HK-2 (cell line): ENCODE results near the gene USP34.
"Not testable (repeated sequence)": the region's sequence is repeated elsewhere in the genome, so short reads cannot be mapped to it uniquely, and the experiment has no call there.

ENCODE experiments used
- DNase-seq: peaks from one replicate; pipeline ENCODE4 v3.0.0-alpha.2; 2018; ENCODE audit not compliant: unreplicated experiment

Gene USP34

DNA sequence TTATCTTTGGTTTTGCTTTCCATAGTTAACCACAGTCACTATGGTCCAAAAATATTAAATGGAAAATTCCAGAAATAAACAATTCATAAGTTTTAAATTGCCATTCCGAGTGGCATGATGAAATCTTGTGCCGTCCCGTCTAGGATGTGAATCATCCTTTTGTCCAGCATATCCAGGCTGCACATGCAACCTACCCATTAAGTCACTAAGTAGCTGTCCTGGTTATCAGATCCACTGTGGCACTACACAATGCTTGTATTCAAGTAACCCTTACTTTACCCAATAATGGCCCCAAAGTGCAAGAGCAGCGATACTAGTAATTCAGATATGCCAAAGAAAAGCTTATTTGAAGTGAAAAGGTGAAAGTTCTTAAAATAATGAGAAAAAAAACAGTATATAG, 10.7 kb downstream of the USP34 start:
- no peak for DNase-seq

DNA sequence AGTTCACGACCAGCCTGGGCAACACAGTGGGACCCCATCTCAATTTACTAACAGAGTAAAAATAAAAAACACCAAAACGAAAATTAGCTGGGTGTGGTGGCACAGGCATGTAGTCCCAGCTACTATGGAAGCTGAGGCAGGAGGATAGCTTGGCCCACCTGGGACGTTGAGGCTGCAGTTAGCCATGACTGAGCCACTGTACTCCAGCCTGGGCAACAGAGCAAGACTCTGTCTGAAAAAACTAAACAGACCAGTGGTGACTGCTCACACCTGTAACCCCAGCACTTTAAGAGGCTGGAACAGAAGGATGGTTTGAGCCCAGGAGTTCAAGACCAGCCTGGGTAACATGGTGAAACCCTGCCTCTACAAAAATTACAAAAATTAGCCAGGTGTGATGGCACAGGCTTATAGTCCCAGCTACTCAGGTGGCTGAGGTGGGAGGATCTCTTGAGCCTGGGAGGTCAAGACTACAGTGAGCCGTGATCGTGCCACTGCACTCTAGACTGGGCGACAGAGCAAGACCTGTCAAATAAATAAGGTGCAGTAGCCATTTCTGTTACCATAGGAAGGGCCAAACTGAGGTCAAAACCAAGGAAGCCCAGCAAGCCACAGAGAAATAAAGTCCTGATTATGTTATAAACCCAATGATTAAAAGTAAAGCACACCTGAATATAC, 14.0 kb downstream of the USP34 start:
- DNase-seq: no peak

DNA sequence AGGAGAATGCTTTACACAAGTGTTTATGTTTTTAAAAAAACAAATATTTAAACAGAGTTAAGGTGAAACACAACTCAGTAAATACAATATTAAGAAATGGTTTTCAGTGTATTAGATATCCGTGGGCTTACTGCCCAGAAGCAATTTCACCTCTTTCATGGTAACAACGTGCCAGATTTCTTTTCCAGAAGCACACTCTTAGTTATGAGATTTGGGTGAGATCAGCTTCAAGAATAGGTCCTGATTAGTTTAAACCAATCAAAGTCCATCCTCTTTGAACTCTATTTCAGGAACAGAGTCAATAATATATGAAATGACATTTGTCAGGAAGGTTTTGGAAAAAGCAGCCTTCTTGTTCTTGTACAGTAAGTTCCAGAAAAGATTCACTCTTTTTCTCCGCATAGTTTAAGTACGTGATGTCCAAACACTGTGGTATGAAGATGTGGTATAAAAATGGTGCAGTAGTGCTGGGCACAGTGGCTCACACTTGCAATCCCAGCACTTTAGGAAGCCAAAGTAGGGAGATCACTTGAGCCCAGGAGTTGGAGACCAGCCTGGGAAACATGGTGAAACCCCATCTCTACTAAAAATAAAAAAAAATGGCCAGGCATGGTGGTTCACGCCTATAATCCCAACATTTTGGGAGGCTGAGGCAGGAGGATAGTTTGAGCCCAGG, 14.7 kb downstream of the USP34 start:
- DNase-seq: no peak

DNA sequence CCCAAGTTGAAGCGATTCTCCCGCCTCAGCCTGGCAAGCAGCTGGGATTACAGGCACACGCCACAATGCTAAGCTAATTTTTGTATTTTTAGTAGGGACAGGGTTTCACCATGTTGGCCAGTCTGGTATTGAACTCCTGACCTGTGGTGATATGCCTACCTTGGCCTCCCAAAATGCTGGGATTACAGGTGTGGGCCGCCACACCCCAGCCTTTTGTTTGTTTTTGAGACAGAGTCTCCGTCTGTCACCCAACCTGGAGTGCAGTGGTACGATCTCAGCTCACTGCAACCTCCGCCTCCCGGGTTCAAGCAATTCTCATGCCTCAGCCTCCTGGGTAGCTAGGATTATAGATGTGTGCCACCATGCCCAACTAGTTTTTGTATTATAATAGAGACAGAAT, 15.9 kb downstream of the USP34 start:
- not testable (repeated sequence) for DNase-seq

DNA sequence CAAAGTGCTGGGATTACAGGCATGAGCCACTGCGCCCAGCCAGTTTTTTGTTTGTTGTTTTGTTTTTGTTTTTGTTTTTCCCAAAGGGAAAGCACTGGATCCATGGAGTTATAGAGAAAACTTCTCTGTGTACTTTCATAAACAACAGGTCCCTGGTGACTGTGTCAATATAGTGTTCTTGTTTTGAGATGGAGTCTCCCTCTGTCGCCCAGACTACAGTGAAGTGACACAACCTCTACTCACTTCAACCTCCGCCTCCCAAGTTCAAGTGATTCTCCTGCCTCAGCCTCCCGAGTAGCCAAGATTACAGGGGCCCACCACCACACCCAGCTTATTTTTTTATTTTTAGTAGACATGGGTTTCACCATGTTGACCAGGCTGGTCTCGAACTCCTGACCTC, 16.5 kb downstream of the USP34 start:
- DNase-seq: no peak

DNA sequence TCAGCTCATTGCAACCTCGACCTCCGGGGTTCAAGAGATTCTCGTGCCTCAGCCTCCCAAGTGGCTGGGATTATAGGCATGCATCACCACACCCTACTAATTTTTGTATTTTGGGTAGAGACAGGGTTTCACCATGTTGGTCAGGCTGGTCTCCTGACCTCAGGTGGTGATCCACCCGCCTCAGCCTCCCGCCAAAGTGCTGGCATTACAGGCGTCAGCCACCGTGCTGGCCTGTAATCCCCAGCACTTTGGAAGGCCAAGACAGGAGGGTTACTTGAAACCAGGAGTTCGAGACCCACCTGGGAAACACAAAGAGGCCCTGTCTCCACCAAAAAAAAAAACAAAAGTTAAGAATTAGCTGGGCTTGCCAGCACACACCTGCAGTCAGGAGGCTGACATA, 18.5 kb downstream of the USP34 start:
- DNase-seq: no peak

DNA sequence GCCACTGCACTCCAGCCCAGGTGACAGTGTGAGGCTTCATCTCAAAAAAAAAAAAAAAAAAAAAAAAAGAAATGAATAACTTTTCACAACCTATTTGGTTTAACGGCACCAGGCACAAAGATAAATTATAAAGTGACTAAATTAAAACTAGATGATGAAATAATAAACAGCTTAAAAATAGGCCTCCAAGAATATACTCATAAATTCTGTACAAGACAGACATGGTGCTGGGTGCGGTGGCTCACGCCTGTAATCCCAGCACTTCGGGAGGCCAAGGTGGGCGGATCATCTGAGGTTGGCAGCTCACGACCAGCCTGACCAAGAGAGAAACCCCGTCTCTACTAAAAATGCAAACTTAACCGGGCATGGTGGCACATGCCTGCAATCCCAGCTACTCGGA, 19.7 kb downstream of the USP34 start:
- no peak for DNase-seq

DNA sequence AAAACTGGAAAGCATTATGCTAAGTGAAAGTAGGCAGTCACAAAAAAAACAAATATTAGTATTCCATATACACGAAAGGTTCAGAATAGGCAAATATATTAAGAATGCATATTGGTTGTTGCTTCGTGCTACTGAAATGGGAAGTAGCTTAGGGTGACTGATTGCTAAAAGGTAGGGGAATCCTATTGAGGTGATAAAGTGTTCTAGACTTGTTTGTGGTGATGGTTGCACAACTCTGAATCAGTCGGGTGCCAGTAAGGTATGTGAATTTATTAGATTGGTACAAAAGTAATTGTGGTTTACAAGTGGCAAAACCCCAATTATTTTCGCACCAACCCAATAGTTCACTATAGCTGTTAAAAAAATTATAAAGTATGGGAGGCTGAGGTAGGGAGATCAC, 20.7 kb downstream of the USP34 start:
- no peak for DNase-seq

DNA sequence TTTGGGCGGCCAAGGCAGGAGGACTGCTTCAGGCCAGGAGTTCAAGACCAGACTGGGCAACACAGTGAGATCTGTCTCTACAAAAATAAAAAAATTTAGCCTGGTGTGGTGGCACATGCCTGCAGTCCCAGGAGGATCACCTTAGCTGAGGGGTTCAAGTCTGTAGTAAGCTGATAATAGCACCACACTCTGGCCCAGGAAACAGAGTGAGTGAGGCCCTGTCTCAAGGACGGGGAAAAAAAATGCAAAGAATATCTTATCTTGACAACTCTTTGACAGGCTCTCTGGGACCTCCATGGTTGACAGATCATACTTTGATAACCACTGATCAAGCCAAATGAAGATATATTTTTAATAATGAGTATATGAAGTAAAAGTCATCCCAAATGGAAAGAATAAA, 22.7 kb downstream of the USP34 start:
- no peak for DNase-seq

DNA sequence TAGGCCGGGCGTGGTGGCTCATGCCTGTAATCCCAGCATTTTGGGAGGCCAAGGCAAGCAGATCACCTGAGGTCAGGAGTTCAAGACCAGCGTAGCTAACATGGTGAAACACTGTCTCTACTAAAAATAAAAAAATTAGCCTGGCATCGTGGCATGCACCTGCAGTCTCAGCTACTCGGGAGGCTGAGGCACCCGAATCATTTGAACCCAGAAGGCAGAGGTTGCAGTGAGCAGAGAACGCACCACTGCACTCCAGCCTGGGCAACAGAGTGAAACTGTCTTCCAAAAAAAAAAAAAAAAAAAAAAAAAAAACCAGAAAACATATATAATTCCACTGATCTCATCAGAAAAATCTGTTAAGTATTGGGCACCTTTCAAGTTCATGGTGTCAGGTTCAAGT, 23.9 kb downstream of the USP34 start:
- not testable (repeated sequence) for DNase-seq

DNA sequence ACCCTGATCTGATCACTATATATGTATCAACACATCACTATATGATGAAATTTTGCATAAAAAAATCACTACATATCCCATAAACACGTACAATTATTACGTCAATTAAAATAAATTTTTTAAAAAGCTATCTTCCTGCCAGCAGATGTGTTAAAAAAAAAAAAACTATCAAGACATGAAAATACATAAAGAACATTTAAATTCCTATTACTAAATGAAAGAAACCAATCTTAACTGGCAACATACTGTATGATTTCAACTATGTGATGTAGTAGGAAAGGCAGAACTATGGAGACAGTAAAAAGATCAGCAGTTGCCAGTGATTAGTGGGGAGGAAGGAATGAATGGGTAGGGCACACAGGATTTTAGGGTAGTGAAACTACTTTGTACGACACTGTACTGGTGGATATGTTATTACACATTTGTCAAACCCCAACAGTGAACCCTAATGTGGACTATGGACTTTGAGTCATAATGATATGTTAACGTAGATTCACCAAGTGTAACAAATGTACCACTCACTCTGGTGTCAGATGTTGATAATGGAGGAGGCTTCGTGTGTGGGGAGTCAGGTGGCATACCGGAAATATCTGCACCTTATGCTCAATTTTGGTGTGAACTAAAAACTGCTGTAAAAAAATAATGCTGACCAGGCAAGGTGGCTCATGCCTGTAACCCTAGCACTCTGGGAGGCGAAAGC, 27.4 kb downstream of the USP34 start:
- no peak for DNase-seq

DNA sequence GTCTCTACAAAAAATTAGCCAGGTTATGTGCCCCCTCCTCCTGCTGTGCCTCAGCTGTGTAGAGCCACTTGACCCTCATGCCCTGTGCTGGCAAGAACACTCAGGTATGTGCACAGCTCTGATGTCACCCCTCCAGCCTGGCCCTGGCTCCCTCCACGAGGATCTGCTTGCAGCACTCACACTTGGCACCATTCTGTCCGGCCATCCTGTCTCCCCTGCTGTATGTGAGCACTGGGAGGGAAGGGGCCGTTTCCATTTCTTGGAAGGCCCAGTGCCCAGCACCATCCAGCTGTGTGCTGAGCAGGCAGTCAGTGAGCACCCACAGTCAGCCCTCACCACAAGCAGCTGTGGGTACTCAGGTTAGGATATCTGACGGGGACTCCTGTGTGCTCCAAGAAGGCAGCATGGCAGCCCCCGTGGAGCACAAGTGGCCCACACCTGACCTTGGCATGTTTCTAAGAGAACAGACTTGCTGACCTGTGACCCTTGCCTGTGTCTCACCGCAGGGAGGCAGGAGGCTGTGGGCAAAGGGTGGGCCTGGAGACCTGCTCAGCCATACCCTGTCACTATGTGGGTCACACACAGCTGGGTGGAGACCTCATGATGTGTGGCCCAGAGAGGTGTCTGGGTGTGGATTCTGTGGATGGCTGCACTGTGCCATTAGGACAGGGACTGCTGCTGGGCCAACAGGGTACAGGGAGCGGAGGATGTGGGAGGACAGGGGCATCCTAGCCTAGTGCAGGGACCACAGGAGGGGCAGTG, 31.5 kb downstream of the USP34 start:
- no peak for DNase-seq

DNA sequence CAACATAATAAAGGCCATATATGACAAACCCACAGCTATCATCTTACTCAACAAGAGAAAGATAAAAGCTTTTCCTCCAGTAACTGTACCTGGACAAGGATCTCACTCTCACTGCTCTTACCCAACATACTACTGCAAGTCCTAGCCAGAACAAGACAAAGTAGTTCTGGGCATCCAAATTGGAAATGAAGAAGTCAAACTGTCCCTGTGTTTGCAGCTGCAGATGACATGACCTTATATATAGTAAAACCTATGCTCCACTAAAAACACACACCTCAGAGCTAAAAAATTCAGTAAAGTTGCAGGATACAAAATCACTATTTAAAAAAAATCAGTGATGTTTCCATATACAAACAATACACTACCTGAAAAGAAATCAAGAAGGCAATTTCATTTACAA, 32.2 kb downstream of the USP34 start:
- DNase-seq: no peak

DNA sequence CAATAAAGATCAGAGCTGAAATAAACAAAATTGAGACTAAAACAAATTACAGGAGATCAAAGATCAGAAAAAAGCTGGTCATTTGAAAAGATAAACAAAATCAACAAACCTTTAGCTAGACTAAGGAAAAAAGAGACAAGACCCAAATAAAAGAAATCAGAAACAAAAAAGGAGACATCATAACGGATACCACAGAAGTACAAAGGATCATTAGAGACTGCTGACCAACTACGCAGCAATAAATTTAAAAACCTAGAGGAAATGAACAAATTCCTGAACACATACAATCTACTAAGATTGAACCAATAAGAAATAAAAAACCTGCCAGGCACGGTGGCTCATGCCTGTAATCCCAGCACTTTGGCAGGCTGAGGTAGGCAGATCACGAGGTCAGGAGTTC, 33.7 kb downstream of the USP34 start:
- no peak for DNase-seq

DNA sequence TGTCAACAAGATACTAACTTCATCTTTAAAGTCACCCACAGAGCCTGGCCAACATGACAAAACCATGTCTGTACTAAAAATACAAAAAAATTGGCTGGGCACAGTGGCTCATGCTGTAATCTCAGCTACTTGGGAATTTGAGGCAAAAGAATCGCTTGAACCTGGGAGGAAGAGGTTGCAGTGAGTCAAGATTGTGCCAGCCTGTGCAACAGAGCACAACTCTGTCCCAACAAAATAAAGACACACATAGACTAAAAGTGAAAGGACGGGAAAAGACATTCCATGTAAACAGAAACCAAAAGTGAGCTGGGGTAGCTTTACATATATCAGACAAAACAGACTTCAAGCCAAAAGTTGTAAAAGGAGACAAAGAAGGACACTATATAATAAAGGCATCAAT, 34.8 kb downstream of the USP34 start:
- no peak for DNase-seq

DNA sequence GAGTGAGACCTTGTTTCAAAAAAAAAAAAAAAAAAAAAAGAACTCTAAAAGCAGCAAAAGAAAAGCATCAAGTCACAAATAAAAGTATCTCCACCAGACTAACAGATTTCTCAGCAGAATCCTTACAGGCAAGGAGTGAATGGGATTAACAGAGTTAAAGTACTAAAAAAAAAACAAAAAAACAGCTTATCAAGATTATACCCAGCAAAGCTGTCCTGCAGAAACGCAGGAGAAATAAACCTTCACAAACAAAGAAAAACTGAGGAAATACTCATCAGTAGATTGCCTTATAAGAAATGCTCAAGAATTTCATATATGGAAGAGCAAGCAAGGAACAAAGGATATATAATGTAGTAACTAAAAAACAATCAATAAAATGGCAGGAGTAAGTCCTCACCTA, 35.6 kb downstream of the USP34 start:
- DNase-seq: no peak

DNA sequence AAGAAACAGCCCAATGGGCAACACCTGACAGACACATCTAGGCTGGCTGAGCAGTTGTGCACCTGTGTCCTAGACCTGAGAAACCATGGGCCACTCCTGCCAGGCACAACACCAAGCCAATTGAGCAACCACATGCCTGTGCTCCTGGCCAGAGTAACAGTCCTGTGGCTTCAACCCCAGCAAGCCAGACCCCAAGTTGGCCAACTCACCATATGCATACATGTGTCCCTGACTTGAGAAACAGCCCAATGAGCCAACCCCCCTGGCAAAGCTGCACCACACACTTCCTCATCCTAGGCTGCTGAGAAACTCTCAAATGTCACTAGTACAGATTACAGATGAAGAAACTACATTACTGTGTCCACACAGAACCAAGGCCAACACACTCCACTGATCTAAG, 36.6 kb downstream of the USP34 start:
- no peak for DNase-seq

DNA sequence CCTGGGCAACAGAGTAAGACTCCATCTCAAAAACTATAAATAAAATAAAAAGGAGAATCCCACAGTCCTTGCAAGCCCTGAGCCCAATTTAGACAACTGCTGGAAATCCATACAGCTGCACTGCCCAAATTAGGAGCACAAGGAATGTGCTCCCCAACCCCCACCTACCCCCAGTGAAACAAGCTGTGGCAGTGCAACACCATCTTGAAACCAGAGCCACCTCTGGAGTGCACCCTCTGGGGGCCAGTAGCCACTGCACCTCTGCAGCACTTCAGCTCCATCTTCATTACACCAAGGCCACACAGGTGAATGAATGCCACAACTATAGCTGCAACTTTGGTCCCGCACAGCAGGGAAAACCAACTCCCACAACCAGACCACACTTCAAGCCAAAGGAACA, 37.3 kb downstream of the USP34 start:
- no peak for DNase-seq

DNA sequence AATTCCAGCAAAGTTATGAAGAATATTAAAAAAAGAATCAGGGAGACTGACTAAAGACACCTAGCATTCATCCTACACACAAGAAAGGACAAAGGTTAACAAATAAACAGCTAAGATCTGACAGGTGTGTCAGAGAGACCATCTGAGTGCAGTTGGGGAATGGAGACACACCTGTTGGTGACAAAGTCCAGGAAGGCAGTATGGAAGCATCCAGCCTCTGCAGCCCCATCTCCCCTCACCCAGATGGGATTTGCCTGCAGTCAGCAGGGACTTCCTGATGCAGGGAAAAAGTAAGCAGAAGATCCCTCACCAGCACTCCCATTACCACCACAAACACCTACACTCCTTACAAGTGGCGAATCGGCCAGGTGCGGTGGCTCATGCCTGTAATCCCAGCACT, 37.9 kb downstream of the USP34 start:
- DNase-seq: no peak

DNA sequence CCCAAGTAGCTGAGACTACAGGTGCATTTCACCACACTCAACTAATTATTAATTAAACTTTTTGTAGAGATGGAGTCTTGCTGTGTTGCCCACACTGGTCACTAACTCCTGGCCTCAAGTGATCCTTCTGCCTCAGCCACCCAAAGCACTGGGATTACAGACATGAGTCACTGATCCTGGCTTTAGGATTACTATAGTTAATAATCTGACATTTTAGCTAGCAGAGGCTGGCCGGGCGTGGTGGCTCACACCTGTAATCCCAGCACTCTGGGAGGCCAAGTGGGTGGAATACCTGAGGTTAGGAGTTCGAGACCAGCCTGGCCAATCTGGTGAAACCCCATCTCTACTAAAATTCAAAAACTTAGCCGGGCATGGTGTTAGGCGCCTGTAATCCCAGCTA, 39.5 kb downstream of the USP34 start:
- DNase-seq: no peak

DNA sequence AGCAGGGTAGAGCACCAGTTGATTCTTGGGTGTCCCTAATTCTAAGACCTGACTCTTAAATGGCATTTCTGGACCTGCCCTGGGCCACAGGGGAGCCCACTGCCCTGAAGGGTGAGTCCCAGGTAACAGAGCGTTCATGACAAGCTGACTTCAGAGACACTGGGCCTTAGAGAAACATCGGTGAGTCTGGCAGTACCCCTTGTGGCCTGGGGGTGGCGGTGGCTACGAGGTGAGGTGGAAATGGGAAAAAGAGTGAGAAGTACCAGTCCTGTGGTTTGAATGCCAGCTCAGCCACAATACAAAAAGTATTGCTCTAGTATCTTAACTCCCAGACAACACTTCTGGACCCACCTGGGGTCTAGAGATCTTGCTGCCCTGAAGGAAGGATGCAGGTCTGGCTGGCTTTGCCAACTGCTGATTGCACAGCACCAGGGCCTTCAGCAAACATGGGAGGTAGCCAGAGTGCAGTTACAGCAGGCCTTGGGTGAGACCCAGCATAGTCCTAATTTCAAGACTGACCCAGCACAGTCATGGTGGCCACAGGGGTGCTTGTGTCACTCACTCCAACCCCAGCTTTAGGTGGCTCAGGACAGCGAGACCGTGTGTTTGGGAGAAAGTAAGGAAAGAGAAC, 44.5 kb downstream of the USP34 start:
- peak; percentile 24 for DNase-seq

DNA sequence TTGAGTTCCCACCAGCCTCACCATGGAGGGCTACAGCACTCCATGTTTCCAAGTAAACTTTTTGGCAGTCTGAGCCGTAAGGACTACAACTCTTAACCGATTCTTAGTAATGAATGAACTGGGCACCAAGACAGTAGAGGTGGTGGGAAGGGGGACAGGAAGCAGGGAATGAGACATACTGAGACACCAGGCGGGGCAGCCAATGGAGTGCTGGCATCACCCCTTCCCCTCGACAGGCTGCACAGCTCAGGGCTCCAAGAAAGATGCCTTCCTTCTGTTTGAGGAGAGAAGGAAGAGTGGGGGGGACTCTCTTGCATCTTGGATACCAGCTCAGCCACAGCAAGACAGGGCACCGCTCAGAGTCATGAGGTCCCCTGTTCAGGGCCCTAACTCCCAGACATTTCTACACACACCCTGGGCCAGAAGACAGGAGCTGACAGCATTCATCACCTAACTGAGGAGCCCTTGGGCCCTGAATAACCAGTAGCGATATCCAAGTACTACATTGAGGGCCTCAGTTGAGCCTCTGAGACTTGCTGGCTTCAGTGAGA, 45.2 kb downstream of the USP34 start:
- DNase-seq: no peak
